ENCODE data around the gene GHDC. TPM values are rescaled to one million over a fixed set of nuclear protein-coding genes. Genes with fewer than 3 reads are reported as not detected.

GHDC gene
- polyA plus RNA-seq, 1 donor (not counting 4 experiments of a cell fraction or from before 2014, with no cell fraction given): 2.7 TPM

DNA sequence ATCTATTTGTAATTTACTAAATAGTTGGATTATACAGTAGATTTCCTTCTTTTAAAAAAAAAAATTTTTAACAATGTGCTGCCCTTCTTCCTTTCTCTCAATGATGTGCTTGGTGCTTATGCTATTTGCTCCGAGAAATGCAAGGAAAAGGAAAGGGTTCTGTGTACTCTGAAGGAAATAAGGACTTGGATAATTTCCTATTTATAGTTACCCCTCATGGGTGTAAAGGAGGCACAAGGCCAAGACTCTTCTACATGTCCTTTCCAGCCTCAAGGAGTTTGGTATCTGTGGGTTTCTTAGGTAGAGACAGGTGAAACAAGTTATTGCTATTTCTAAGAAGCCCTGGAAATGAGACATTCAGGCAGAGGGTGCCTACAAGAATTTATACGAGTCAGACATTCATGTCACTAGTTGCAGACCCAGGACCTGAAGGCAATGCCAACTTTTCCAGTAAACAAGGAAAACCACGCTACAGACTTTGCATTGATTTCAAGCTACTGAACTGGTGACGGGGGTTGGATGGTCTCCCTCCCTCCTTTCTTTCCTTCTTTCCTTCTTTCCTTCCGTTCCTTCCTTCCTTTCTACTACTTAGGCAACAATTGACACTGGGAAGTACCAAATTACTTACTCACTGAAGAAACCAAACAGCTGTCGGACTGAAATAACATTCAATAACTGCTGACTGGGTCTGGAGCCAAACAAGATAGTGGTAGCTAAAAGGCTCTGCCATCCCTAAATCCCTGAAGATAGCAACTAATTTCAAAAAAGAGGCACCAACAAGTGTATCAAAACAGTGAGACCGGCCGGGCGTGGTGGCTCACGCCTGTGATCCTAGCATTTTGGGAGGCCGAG lies 33.8 kb upstream of the GHDC start:
- Histone ChIP-seq H3K36me3 (ENCODE audit: control insufficient read depth in 2 of 2, extremely low read depth in 1 of 2, insufficient read depth in 2 of 2, low read length in 2 of 2) (peaks cover 3 to 4% of the 10 kb centered on the region in 2 experiments), H3K4me3 (ENCODE audit: control insufficient read depth in 2 of 3, extremely low read depth in 1 of 3, insufficient read depth in 2 of 3, low read depth in 1 of 3, low read length in 3 of 3) (no peak overlapping the region), H2AFZ (ENCODE audit: control insufficient read depth, low read length) (no peak overlapping the region), H3K9me1 (ENCODE audit: control insufficient read depth, extremely low read depth, insufficient read depth, low read length) (no peaks in the 10 kb centered on the region), H4K20me1 (ENCODE audit: control insufficient read depth, extremely low read depth, insufficient read depth, low read length) (no peaks in the 10 kb centered on the region), H3K27ac (ENCODE audit: control insufficient read depth, insufficient read depth, low read length) (no peak overlapping the region), H3K27me3 (ENCODE audit: control insufficient read depth, extremely low read depth, insufficient read depth, low read length) (no peaks in the 10 kb centered on the region), H3K4me2 (ENCODE audit: control insufficient read depth, extremely low read depth, insufficient read depth, low read depth, low read length) (no peak overlapping the region), H3K9me3 (ENCODE audit: control insufficient read depth, low read depth, low read length) (no peaks in the 10 kb centered on the region), H3K9ac (ENCODE audit: control insufficient read depth, extremely low read depth, insufficient read depth, low read length) (no peak overlapping the region), H3K4me1 (ENCODE audit: control insufficient read depth, extremely low read depth, insufficient read depth, low read length) (no peaks in the 10 kb centered on the region), H3K79me2 (ENCODE audit: control insufficient read depth, insufficient read depth, low read length) (no peaks in the 10 kb centered on the region)
- FAIRE-seq (no peak), DNase-seq (ENCODE audit: low read depth, low spot score) (no peak)
- dilution Hi-C loops (cut with MboI; ENCODE audit: extremely low pct_ligation_motif_present, low sequenced_read_pairs): no loop called here
- TF ChIP-seq, protein P1, sequence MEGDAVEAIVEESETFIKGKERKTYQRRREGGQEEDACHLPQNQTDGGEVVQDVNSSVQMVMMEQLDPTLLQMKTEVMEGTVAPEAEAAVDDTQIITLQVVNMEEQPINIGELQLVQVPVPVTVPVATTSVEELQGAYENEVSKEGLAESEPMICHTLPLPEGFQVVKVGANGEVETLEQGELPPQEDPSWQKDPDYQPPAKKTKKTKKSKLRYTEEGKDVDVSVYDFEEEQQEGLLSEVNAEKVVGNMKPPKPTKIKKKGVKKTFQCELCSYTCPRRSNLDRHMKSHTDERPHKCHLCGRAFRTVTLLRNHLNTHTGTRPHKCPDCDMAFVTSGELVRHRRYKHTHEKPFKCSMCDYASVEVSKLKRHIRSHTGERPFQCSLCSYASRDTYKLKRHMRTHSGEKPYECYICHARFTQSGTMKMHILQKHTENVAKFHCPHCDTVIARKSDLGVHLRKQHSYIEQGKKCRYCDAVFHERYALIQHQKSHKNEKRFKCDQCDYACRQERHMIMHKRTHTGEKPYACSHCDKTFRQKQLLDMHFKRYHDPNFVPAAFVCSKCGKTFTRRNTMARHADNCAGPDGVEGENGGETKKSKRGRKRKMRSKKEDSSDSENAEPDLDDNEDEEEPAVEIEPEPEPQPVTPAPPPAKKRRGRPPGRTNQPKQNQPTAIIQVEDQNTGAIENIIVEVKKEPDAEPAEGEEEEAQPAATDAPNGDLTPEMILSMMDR (optimal IDR thresholded peaks at IDR 0.05 in 1 of 3, IDR thresholded peaks at IDR 0.05 in 1 of 3, conservative IDR thresholded peaks at IDR 0.05 in 1 of 3; ENCODE audit: extremely low read depth in 1 of 3, insufficient read depth in 2 of 3, low read length in 3 of 3): no peak
- no peak for TF ChIP-seq EZH2 (IDR thresholded peaks at IDR 0.05; ENCODE audit: low read length)

GRCh38 chr17:42225646-42226045 lies 31.4 kb upstream of the GHDC start:
- Histone ChIP-seq H3K27me3 (ENCODE audit: control insufficient read depth, extremely low read depth, insufficient read depth, low read length) (no peaks in the 10 kb centered on the region), H3K4me2 (ENCODE audit: control insufficient read depth, extremely low read depth, insufficient read depth, low read depth, low read length) (no peak overlapping the region), H3K27ac (ENCODE audit: control insufficient read depth, insufficient read depth, low read length) (no peak overlapping the region), H3K4me3 (ENCODE audit: control insufficient read depth in 2 of 3, extremely low read depth in 1 of 3, insufficient read depth in 2 of 3, low read depth in 1 of 3, low read length in 3 of 3) (no peak overlapping the region), H2AFZ (ENCODE audit: control insufficient read depth, low read length) (no peak overlapping the region), H4K20me1 (ENCODE audit: control insufficient read depth, extremely low read depth, insufficient read depth, low read length) (no peaks in the 10 kb centered on the region), H3K9me3 (ENCODE audit: control insufficient read depth, low read depth, low read length) (no peaks in the 10 kb centered on the region), H3K9me1 (ENCODE audit: control insufficient read depth, extremely low read depth, insufficient read depth, low read length) (no peaks in the 10 kb centered on the region), H3K4me1 (ENCODE audit: control insufficient read depth, extremely low read depth, insufficient read depth, low read length) (no peaks in the 10 kb centered on the region), H3K36me3 (ENCODE audit: control insufficient read depth in 2 of 2, extremely low read depth in 1 of 2, insufficient read depth in 2 of 2, low read length in 2 of 2) (peaks cover 4 to 7% of the 10 kb centered on the region in 2 experiments), H3K79me2 (ENCODE audit: control insufficient read depth, insufficient read depth, low read length) (no peaks in the 10 kb centered on the region), H3K9ac (ENCODE audit: control insufficient read depth, extremely low read depth, insufficient read depth, low read length) (no peak overlapping the region)
- FAIRE-seq (no peak), DNase-seq (ENCODE audit: low read depth, low spot score) (no peak)
- dilution Hi-C loops (cut with MboI; ENCODE audit: extremely low pct_ligation_motif_present, low sequenced_read_pairs): no loop called here
- TF ChIP-seq EZH2 (IDR thresholded peaks at IDR 0.05; ENCODE audit: low read length): no peak
- TF ChIP-seq, protein P1 (optimal IDR thresholded peaks at IDR 0.05 in 1 of 3, IDR thresholded peaks at IDR 0.05 in 1 of 3, conservative IDR thresholded peaks at IDR 0.05 in 1 of 3; ENCODE audit: extremely low read depth in 1 of 3, insufficient read depth in 2 of 3, low read length in 3 of 3): no peak
